ENCODE measurements around the gene PDE7B.

DNA sequence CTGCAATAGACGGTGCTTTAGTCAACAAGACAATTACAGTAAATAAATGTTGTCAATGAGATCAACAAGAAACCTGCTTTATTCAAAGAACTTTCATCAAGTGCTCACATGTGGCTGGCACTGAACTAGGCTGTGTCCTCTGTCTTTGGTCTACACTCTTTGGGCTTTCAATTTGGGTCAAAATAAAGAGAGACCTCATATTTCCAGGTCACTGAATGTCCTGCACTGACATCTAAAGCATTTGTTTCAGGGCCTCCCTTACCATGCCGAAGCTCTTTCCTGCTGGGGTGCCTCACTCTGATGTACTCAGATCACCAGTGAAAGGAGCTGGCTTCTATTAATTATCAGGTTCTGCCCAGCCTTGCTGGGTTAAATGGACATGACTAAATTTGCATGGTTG is 32.0 kb downstream of the PDE7B start:
- TF ChIP-seq, protein P1, sequence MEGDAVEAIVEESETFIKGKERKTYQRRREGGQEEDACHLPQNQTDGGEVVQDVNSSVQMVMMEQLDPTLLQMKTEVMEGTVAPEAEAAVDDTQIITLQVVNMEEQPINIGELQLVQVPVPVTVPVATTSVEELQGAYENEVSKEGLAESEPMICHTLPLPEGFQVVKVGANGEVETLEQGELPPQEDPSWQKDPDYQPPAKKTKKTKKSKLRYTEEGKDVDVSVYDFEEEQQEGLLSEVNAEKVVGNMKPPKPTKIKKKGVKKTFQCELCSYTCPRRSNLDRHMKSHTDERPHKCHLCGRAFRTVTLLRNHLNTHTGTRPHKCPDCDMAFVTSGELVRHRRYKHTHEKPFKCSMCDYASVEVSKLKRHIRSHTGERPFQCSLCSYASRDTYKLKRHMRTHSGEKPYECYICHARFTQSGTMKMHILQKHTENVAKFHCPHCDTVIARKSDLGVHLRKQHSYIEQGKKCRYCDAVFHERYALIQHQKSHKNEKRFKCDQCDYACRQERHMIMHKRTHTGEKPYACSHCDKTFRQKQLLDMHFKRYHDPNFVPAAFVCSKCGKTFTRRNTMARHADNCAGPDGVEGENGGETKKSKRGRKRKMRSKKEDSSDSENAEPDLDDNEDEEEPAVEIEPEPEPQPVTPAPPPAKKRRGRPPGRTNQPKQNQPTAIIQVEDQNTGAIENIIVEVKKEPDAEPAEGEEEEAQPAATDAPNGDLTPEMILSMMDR (IDR thresholded peaks at IDR 0.05; ENCODE audit: insufficient read depth, low read length), result no peak
- TF ChIP-seq GABPA (IDR thresholded peaks at IDR 0.05; ENCODE audit: low read depth), result no peak
- TF ChIP-seq, protein P2, sequence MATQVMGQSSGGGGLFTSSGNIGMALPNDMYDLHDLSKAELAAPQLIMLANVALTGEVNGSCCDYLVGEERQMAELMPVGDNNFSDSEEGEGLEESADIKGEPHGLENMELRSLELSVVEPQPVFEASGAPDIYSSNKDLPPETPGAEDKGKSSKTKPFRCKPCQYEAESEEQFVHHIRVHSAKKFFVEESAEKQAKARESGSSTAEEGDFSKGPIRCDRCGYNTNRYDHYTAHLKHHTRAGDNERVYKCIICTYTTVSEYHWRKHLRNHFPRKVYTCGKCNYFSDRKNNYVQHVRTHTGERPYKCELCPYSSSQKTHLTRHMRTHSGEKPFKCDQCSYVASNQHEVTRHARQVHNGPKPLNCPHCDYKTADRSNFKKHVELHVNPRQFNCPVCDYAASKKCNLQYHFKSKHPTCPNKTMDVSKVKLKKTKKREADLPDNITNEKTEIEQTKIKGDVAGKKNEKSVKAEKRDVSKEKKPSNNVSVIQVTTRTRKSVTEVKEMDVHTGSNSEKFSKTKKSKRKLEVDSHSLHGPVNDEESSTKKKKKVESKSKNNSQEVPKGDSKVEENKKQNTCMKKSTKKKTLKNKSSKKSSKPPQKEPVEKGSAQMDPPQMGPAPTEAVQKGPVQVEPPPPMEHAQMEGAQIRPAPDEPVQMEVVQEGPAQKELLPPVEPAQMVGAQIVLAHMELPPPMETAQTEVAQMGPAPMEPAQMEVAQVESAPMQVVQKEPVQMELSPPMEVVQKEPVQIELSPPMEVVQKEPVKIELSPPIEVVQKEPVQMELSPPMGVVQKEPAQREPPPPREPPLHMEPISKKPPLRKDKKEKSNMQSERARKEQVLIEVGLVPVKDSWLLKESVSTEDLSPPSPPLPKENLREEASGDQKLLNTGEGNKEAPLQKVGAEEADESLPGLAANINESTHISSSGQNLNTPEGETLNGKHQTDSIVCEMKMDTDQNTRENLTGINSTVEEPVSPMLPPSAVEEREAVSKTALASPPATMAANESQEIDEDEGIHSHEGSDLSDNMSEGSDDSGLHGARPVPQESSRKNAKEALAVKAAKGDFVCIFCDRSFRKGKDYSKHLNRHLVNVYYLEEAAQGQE (IDR thresholded peaks at IDR 0.05; ENCODE audit: insufficient replicate concordance, low read depth), result no peak
- TF ChIP-seq POLR2AphosphoS5 (IDR thresholded peaks at IDR 0.05; ENCODE audit: low read depth), result no peak
- no peak for TF ChIP-seq SPI1 (IDR thresholded peaks at IDR 0.05; ENCODE audit: borderline replicate concordance, low read depth)
